Stimulated activated CD4-positive, alpha-beta T cell treated with anti-CD3 and anti-CD28 coated beads, Interleukin-15, amount 100 ng/mL, for 1 hour (primary cell): ENCODE data around the gene TMEM250.

ENCODE experiments used
- DNase-seq, 2 donors: peaks; one replicate each; pipeline ENCODE4 v3.0.0-alpha.2; 2020; ENCODE audit warnings: low read depth in 1 of 2, low spot score in 1 of 2

Gene TMEM250

GRCh38 chr9:136133191-136133958, 14.7 kb upstream of the TMEM250 start:
- no peak for DNase-seq

- DNase-seq: no peak
Observed at GRCh38 chr9:136132512-136133050, 13.9 kb upstream of the TMEM250 start.

GRCh38 chr9:136131629-136132511, 13.2 kb upstream of the TMEM250 start:
- DNase-seq: no peak

GRCh38 chr9:136129176-136129575, 10.5 kb upstream of the TMEM250 start:
- no peak for DNase-seq

GRCh38 chr9:136128436-136128835, 9.8 kb upstream of the TMEM250 start:
- no peak for DNase-seq

GRCh38 chr9:136127313-136127712, 8.6 kb upstream of the TMEM250 start:
- no peak for DNase-seq

GRCh38 chr9:136124976-136125692, 6.5 kb upstream of the TMEM250 start:
- DNase-seq: no peak

- peak; percentile 61 to 70 for DNase-seq
Observed at GRCh38 chr9:136122425-136123383, 4.0 kb upstream of the TMEM250 start.

- DNase-seq: no peak
Observed at GRCh38 chr9:136121801-136122200, 3.1 kb upstream of the TMEM250 start.

- DNase-seq: no peak
Observed at GRCh38 chr9:136120438-136120844, 1.8 kb upstream of the TMEM250 start.

GRCh38 chr9:136119883-136120393, 1.3 kb upstream of the TMEM250 start:
- DNase-seq: no peak

GRCh38 chr9:136119061-136119882, 597 bp upstream of the TMEM250 start:
- DNase-seq: no peak

GRCh38 chr9:136117916-136118319, 757 bp downstream of the TMEM250 start:
- no peak for DNase-seq

- no peak for DNase-seq
Observed at GRCh38 chr9:136117291-136117915, 1.3 kb downstream of the TMEM250 start.

- no peak for DNase-seq
Observed at GRCh38 chr9:136116360-136117098, 2.1 kb downstream of the TMEM250 start.

- DNase-seq: no peak
Observed at GRCh38 chr9:136115641-136116359, 2.9 kb downstream of the TMEM250 start.

GRCh38 chr9:136115206-136115605, 3.5 kb downstream of the TMEM250 start:
- DNase-seq: no peak
